Endothelial cell of umbilical vein (primary cell): Measurements from ENCODE around the gene HLA-DMA. TPM values are rescaled to one million over a fixed set of nuclear protein-coding genes. Genes with fewer than 3 reads are reported as not detected.

ENCODE experiments used
- BruUV-seq: library from RNA; stranded (reverse); fragments of 400-500 nt; replicated peaks from 2 replicates; lab custom pipeline; 2021; lab: Mats Ljungman, UMichigan
- CTCF ChIA-PET: fragments of 300-600, 350-600 bp; sonication (Branson Sonifier 250); formaldehyde crosslinking; loops from one replicate; lab custom pipeline; 2021; ENCODE audit warnings: antibody characterized with exemption, inconsistent platforms; lab: Charles Lee
- POLR2A ChIA-PET: fragments of 300-600, 350-600 bp; sonication (Branson Sonifier 250); formaldehyde crosslinking; loops from one replicate; lab custom pipeline; 2021; ENCODE audit warnings: antibody characterized with exemption, inconsistent platforms; lab: Charles Lee
- DNase-seq: peaks from one replicate; pipeline ENCODE4 v3.0.0-alpha.2; 2011; ENCODE audit warnings: low read depth, low spot score
- FAIRE-seq: peaks from 2 replicates; lab custom pipeline; 2011; peaks lifted over from hg19 to GRCh38; lab: Jason Lieb, UNC
- H2AFZ ChIP-seq: 2 replicates; pipeline ENCODE4 v1.6.0; 2012; ENCODE audit warnings: low read depth, low read length, control low read depth, inconsistent platforms
- H3K27ac ChIP-seq: 2 replicates; pipeline ENCODE4 v1.5.1; 2011; ENCODE audit warnings: low read depth, mild to moderate bottlenecking, control low read depth, low read length, moderate library complexity; ENCODE audit not compliant: insufficient read depth
- H3K27me3 ChIP-seq, 2 experiments: 2 replicates each; pipeline versions ENCODE4 v1.6.0 to v1.6.1; 2011; ENCODE audit warnings: low read length in 2 of 2, mixed read lengths in 1 of 2; ENCODE audit not compliant: control insufficient read depth in 2 of 2, insufficient read depth in 2 of 2
- H3K36me3 ChIP-seq, 2 experiments: 2 replicates in 1 of 2; 3 replicates in 1 of 2; pipeline ENCODE4 v1.5.1; 2011; ENCODE audit warnings: low read length in 2 of 2, mild to moderate bottlenecking in 1 of 2, moderate library complexity in 1 of 2; ENCODE audit not compliant: control insufficient read depth in 2 of 2, insufficient read depth in 2 of 2; ENCODE audit errors: extremely low read depth in 1 of 2
- H3K4me1 ChIP-seq: 3 replicates; pipeline ENCODE4 v1.5.1; 2011; ENCODE audit warnings: mild to moderate bottlenecking, low read length; ENCODE audit not compliant: control insufficient read depth, insufficient read depth; ENCODE audit errors: extremely low read depth
- H3K4me2 ChIP-seq: 2 replicates; pipeline ENCODE4 v1.6.1; 2011; ENCODE audit warnings: low read length, control low read depth, mixed read lengths; ENCODE audit not compliant: insufficient read depth
- H3K4me3 ChIP-seq, 3 experiments: fragments of 200-600 bp in 1 of 3; sonication (generic), shearing (Covaris generic) in 1 of 3; replicated peaks in 1 of 3; 2 replicates each; pipeline ENCODE4 v1.5.1; 2011 to 2016; ENCODE audit warnings: control low read depth in 3 of 3, low read length in 3 of 3, mild to moderate bottlenecking in 2 of 3, inconsistent platforms in 1 of 3, low read depth in 1 of 3, moderate library complexity in 1 of 3; ENCODE audit not compliant: insufficient read depth in 1 of 3
- H3K79me2 ChIP-seq: 2 replicates; pipeline ENCODE4 v1.6.0; 2012; ENCODE audit warnings: low read length, inconsistent platforms; ENCODE audit not compliant: control insufficient read depth, insufficient read depth
- H3K9ac ChIP-seq: replicated peaks from 2 replicates; pipeline ENCODE3; 2011; ENCODE audit warnings: low read length, control low read depth; ENCODE audit not compliant: insufficient read depth; ENCODE audit errors: extremely low read depth
- H3K9me1 ChIP-seq: replicated peaks from 3 replicates; pipeline ENCODE4 v1.6.0; 2011; ENCODE audit warnings: mild to moderate bottlenecking, low read length; ENCODE audit not compliant: control insufficient read depth, insufficient read depth; ENCODE audit errors: extremely low read depth
- H3K9me3 ChIP-seq: replicated peaks from 2 replicates; pipeline ENCODE4 v1.5.1; 2012; ENCODE audit warnings: low read length, inconsistent platforms; ENCODE audit not compliant: control insufficient read depth, insufficient read depth
- H4K20me1 ChIP-seq: replicated peaks from 2 replicates; pipeline ENCODE3; 2011; ENCODE audit warnings: mild to moderate bottlenecking, low read length; ENCODE audit not compliant: control insufficient read depth, insufficient read depth; ENCODE audit errors: extremely low read depth
- EZH2 ChIP-seq: IDR thresholded peaks from 2 replicates; pipeline ENCODE4 v1.6.1; 2012; ENCODE audit warnings: borderline replicate concordance, low read depth, mild to moderate bottlenecking, moderate library complexity, low read length, inconsistent platforms; ENCODE audit not compliant: severe bottlenecking
- FOS ChIP-seq: IDR thresholded peaks from 2 replicates; pipeline ENCODE4 v1.6.1; 2011; ENCODE audit warnings: mild to moderate bottlenecking, low read length, moderate library complexity, borderline replicate concordance; ENCODE audit not compliant: insufficient read depth
- GATA2 ChIP-seq: IDR thresholded peaks from 2 replicates; pipeline ENCODE4 v1.7.0; 2011; ENCODE audit warnings: low read depth, mild to moderate bottlenecking, moderate library complexity, mixed read lengths, low read length; ENCODE audit not compliant: insufficient read length, insufficient read depth
- JUN ChIP-seq: IDR thresholded peaks from 2 replicates; pipeline ENCODE4 v1.6.1; 2011; ENCODE audit warnings: borderline replicate concordance, low read depth; ENCODE audit not compliant: insufficient read length, insufficient read depth
- MYC ChIP-seq: IDR thresholded peaks from one replicate; pipeline ENCODE4 v1.6.1; 2011; ENCODE audit warnings: mild to moderate bottlenecking, low read depth, low read length
- POLR2A ChIP-seq: IDR thresholded peaks from 2 replicates; pipeline ENCODE4 v1.6.1; 2012; ENCODE audit warnings: low read depth, mild to moderate bottlenecking, control low read depth, low read length
- POLR2AphosphoS5 ChIP-seq: IDR thresholded peaks from 2 replicates; pipeline ENCODE4 v1.6.1; 2012; ENCODE audit warnings: low read depth, mild to moderate bottlenecking, control low read depth, low read length, moderate library complexity; ENCODE audit not compliant: insufficient read depth
- dilution Hi-C: fragments of 300-500 bp; cut with MboI; formaldehyde crosslinking; loops from one replicate; pipeline ENCODE4 v1.15.0; 2019; ENCODE audit warnings: low sequenced_read_pairs; ENCODE audit not compliant: extremely low pct_ligation_motif_present
- intact Hi-C: fragments of 100-400 bp; cut with micrococcal nuclease; formaldehyde crosslinking; loops from one replicate; pipeline ENCODE4 v1.10.0; 2022
- polyA plus RNA-seq, 4 experiments: library from polyadenylated mRNA; depleted of rRNA in 3 of 4; stranded (reverse) in 3 of 4; unstranded in 1 of 4; fragments of >200 nt; gene quantifications; 2 replicates each; pipeline versions ENCODE4 v1.2.1 to v1.2.3, GENCODE V29; 2011 to 2012; ENCODE audit warnings: missing spikeins in 1 of 4
- total RNA-seq: library from RNA; stranded (reverse); gene quantifications from 2 replicates; pipeline ENCODE4 v1.2.3, GENCODE V29; 2021
- TF ChIP-seq, protein P1 (sequence below): IDR thresholded peaks from 2 replicates; pipeline ENCODE4 v1.6.1; 2011; ENCODE audit not compliant: insufficient read depth, insufficient read length
- TF ChIP-seq, protein P2 (sequence below), 2 donors: IDR thresholded peaks; 1 replicate in 1 of 2; 2 replicates in 1 of 2; pipeline ENCODE4 v1.5.1; 2011; ENCODE audit warnings: low read length in 2 of 2, mild to moderate bottlenecking in 2 of 2, moderate library complexity in 2 of 2, control low read depth in 1 of 2, inconsistent platforms in 1 of 2, low read depth in 1 of 2; ENCODE audit not compliant: insufficient read depth in 1 of 2; ENCODE audit errors: extremely low read depth in 1 of 2

The HLA-DMA gene
- total and polyA plus RNA-seq, 2 donors (not counting 3 experiments of a cell fraction or from before 2014, with no cell fraction given): 1.2 to 7.7 TPM

DNA sequence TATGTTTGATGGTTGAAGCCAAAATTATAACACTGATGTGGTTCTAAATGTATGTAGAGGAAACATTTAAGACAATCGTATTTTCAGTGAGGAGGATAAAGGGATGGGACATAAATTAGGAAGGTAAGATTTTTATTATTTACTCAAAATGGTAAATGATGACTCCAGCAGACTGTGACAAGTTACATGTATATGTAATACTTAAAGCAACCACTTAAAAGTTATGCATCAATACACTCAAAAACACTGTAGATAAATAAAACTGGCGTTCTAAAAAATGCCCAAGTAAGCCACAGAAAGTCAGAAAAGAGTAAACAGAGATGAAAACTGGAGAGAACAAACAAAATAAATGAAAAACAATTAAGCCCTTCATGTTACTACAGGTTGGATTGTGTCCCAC lies 30.8 kb downstream of the HLA-DMA start:
- Histone ChIP-seq H3K4me1 (no peaks in the 10 kb centered on the region), H3K79me2 (no peaks in the 10 kb centered on the region), H3K4me2 (no peak overlapping the region), H3K4me3 (no peak overlapping the region), H2AFZ (no peak overlapping the region), H4K20me1 (no peaks in the 10 kb centered on the region), H3K9me3 (no peaks in the 10 kb centered on the region), H3K9ac (no peak overlapping the region), H3K27ac (no peak overlapping the region), H3K27me3 (peaks cover 4 to 11% of the 10 kb centered on the region in 2 experiments), H3K9me1 (no peaks in the 10 kb centered on the region), H3K36me3 (no peaks in the 10 kb centered on the region)
- dilution Hi-C loops: no loop called here
- ChIA-PET CTCF (interaction anchor here (2.0 kb wide), 1 partner anchor 11 kb away, joined by 17 read pairs; no protein-coding TSS in a partner anchor), POLR2A (no interaction called here)
- no peak for DNase-seq
- TF ChIP-seq, protein P1, sequence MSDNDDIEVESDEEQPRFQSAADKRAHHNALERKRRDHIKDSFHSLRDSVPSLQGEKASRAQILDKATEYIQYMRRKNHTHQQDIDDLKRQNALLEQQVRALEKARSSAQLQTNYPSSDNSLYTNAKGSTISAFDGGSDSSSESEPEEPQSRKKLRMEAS: no peak
- TF ChIP-seq MYC: no peak
- TF ChIP-seq POLR2AphosphoS5: no peak
- no peak for TF ChIP-seq POLR2A
- TF ChIP-seq, protein P2, sequence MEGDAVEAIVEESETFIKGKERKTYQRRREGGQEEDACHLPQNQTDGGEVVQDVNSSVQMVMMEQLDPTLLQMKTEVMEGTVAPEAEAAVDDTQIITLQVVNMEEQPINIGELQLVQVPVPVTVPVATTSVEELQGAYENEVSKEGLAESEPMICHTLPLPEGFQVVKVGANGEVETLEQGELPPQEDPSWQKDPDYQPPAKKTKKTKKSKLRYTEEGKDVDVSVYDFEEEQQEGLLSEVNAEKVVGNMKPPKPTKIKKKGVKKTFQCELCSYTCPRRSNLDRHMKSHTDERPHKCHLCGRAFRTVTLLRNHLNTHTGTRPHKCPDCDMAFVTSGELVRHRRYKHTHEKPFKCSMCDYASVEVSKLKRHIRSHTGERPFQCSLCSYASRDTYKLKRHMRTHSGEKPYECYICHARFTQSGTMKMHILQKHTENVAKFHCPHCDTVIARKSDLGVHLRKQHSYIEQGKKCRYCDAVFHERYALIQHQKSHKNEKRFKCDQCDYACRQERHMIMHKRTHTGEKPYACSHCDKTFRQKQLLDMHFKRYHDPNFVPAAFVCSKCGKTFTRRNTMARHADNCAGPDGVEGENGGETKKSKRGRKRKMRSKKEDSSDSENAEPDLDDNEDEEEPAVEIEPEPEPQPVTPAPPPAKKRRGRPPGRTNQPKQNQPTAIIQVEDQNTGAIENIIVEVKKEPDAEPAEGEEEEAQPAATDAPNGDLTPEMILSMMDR (IDR thresholded peaks at IDR 0.05; ENCODE audit: extremely low read depth in 1 of 2, insufficient read depth in 1 of 2, low read depth in 1 of 2, low read length in 2 of 2): no peak
- no peak for TF ChIP-seq FOS
- TF ChIP-seq GATA2: no peak
- TF ChIP-seq EZH2: no peak
- TF ChIP-seq JUN: no peak
- intact Hi-C loops: no loop called here
- BruUV-seq: no TSS peak
- no peak for FAIRE-seq
